HepG2 (cell line): ENCODE data around the gene SCAMP3. TPM values are rescaled to one million over a fixed set of nuclear protein-coding genes. Genes with fewer than 3 reads are reported as not detected.

ENCODE experiments used
- CBX2 ChIP-seq, 2 experiments: fragments of 200-600 bp in 1 of 2; sonication (generic); formaldehyde crosslinking in 1 of 2; IDR thresholded peaks; 2 replicates each; pipeline versions ENCODE4 v1.7.0 to v1.8.1; 2018 to 2022; ENCODE audit warnings: low read depth in 2 of 2, low read length in 1 of 2, mild to moderate bottlenecking in 1 of 2, missing genetic modification reagents in 1 of 2
- KDM4B ChIP-seq: sonication (generic); formaldehyde crosslinking; IDR thresholded peaks from 2 replicates; pipeline ENCODE4 v1.4.0; 2020; ENCODE audit warnings: missing genetic modification reagents
- MEIS2 ChIP-seq: sonication (generic); formaldehyde crosslinking; IDR thresholded peaks from 2 replicates; pipeline ENCODE4 v1.9.0; 2021; ENCODE audit warnings: mild to moderate bottlenecking, missing genetic modification reagents
- NR3C1 ChIP-seq: sonication (generic); formaldehyde crosslinking; IDR thresholded peaks from 2 replicates; pipeline ENCODE4 v1.4.0; 2020; ENCODE audit warnings: missing genetic modification reagents
- PHF5A ChIP-seq: IDR thresholded peaks from one replicate; pipeline ENCODE4 v1.6.1; 2018; ENCODE audit warnings: low read depth, missing genetic modification reagents; ENCODE audit not compliant: unreplicated experiment
- PHF8 ChIP-seq: sonication (generic); formaldehyde crosslinking; IDR thresholded peaks from 2 replicates; pipeline ENCODE4 v1.5.0; 2020; ENCODE audit warnings: missing genetic modification reagents
- SNAPC4 ChIP-seq: sonication (generic); formaldehyde crosslinking; IDR thresholded peaks from 2 replicates; pipeline ENCODE4 v1.4.0; 2020; ENCODE audit warnings: mild to moderate bottlenecking, missing genetic modification reagents
- THAP11 ChIP-seq: IDR thresholded peaks from 2 replicates; pipeline ENCODE4 v1.6.1; 2016; ENCODE audit warnings: missing biosample characterization, missing genetic modification reagents
- UBTF ChIP-seq: sonication (generic); formaldehyde crosslinking; IDR thresholded peaks from 2 replicates; pipeline ENCODE4 v1.4.0; 2020; ENCODE audit warnings: mild to moderate bottlenecking, missing genetic modification reagents
- ZNF556 ChIP-seq: sonication (generic); formaldehyde crosslinking; IDR thresholded peaks from 2 replicates; pipeline ENCODE4 v1.4.0; 2020; ENCODE audit warnings: mild to moderate bottlenecking, missing genetic modification reagents, borderline replicate concordance
- polyA plus RNA-seq, 8 experiments: library from polyadenylated mRNA; depleted of rRNA in 3 of 8; stranded (reverse) in 7 of 8; unstranded in 1 of 8; fragments of >200 nt; fragmentation: Illumina TruSeq in 4 of 8; extraction: Trizol in 4 of 8; gene quantifications; 2 replicates each; pipeline versions ENCODE4 v1.2.1 to v1.2.3, GENCODE V29; 2011 to 2016; ENCODE audit warnings: low read depth in 4 of 8, missing spikeins in 1 of 8, mixed read lengths in 1 of 8; ENCODE audit not compliant: insufficient read depth in 1 of 8
- total RNA-seq, 5 experiments: library from RNA; depleted of rRNA; stranded (reverse); fragments of >200 nt; fragmentation: Illumina TruSeq; extraction: Trizol; gene quantifications; 2 replicates each; pipeline ENCODE4 v1.2.3, GENCODE V29; 2016; ENCODE audit warnings: low read depth in 1 of 5
- TF ChIP-seq, protein P1 (sequence below): sonication (generic); formaldehyde crosslinking; IDR thresholded peaks from 2 replicates; pipeline ENCODE4 v1.5.0; 2020; ENCODE audit warnings: mild to moderate bottlenecking, missing genetic modification reagents
- TF ChIP-seq, protein P2 (sequence below): sonication (generic); formaldehyde crosslinking; IDR thresholded peaks from 2 replicates; pipeline ENCODE4 v1.4.0; 2020; ENCODE audit warnings: missing genetic modification reagents, borderline replicate concordance

Gene SCAMP3
- total and polyA plus RNA-seq, 2 of the 13 experiments (the other 11 are each of a cell fraction or from before 2014, with no cell fraction given) = 46.8 to 83.3 TPM

GRCh38 chr1:155304558-155305063 lies 42.5 kb upstream of the SCAMP3 start (continued):
- TF ChIP-seq, protein P1, sequence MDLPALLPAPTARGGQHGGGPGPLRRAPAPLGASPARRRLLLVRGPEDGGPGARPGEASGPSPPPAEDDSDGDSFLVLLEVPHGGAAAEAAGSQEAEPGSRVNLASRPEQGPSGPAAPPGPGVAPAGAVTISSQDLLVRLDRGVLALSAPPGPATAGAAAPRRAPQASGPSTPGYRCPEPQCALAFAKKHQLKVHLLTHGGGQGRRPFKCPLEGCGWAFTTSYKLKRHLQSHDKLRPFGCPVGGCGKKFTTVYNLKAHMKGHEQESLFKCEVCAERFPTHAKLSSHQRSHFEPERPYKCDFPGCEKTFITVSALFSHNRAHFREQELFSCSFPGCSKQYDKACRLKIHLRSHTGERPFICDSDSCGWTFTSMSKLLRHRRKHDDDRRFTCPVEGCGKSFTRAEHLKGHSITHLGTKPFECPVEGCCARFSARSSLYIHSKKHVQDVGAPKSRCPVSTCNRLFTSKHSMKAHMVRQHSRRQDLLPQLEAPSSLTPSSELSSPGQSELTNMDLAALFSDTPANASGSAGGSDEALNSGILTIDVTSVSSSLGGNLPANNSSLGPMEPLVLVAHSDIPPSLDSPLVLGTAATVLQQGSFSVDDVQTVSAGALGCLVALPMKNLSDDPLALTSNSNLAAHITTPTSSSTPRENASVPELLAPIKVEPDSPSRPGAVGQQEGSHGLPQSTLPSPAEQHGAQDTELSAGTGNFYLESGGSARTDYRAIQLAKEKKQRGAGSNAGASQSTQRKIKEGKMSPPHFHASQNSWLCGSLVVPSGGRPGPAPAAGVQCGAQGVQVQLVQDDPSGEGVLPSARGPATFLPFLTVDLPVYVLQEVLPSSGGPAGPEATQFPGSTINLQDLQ (CRISPR knock-in tag) = no peak
- TF ChIP-seq ZNF556 (CRISPR knock-in tag) (peak; percentile 55; the same call in 1 of the 2 replicates), PHF8 (no peak), MEIS2 (CRISPR knock-in tag) (0 out of 2 replicates have a peak, but pooled peaks have one; percentile 64), PHF5A (CRISPR knock-in tag) (peak; percentile 13), KDM4B (no peak), SNAPC4 (CRISPR knock-in tag) (0 out of 2 replicates have a peak, but pooled peaks have one; percentile 31), THAP11 (CRISPR knock-in tag) (peak; percentile 60; the same call in 1 of the 2 replicates), CBX2 (IDR thresholded peaks at IDR 0.05; ENCODE audit: low read depth, low read length) (no peak), CBX2 (CRISPR knock-in tag; IDR thresholded peaks at IDR 0.05; ENCODE audit: low read depth) (no peak), NR3C1 (CRISPR knock-in tag) (no peak), UBTF (no peak)
- TF ChIP-seq, protein P2, sequence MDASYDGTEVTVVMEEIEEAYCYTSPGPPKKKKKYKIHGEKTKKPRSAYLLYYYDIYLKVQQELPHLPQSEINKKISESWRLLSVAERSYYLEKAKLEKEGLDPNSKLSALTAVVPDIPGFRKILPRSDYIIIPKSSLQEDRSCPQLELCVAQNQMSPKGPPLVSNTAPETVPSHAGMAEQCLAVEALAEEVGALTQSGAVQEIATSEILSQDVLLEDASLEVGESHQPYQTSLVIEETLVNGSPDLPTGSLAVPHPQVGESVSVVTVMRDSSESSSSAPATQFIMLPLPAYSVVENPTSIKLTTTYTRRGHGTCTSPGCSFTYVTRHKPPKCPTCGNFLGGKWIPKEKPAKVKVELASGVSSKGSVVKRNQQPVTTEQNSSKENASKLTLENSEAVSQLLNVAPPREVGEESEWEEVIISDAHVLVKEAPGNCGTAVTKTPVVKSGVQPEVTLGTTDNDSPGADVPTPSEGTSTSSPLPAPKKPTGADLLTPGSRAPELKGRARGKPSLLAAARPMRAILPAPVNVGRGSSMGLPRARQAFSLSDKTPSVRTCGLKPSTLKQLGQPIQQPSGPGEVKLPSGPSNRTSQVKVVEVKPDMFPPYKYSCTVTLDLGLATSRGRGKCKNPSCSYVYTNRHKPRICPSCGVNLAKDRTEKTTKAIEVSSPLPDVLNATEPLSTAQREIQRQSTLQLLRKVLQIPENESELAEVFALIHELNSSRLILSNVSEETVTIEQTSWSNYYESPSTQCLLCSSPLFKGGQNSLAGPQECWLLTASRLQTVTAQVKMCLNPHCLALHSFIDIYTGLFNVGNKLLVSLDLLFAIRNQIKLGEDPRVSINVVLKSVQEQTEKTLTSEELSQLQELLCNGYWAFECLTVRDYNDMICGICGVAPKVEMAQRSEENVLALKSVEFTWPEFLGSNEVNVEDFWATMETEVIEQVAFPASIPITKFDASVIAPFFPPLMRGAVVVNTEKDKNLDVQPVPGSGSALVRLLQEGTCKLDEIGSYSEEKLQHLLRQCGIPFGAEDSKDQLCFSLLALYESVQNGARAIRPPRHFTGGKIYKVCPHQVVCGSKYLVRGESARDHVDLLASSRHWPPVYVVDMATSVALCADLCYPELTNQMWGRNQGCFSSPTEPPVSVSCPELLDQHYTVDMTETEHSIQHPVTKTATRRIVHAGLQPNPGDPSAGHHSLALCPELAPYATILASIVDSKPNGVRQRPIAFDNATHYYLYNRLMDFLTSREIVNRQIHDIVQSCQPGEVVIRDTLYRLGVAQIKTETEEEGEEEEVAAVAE = no peak
